ENCODE measurements around the gene PTPRK. TPM values are rescaled to one million over a fixed set of nuclear protein-coding genes. Genes with fewer than 3 reads are reported as not detected.

Gene PTPRK
- total and polyA plus RNA-seq, 7 donors, result 6.0 to 51.3 (median 46.7) TPM

DNA sequence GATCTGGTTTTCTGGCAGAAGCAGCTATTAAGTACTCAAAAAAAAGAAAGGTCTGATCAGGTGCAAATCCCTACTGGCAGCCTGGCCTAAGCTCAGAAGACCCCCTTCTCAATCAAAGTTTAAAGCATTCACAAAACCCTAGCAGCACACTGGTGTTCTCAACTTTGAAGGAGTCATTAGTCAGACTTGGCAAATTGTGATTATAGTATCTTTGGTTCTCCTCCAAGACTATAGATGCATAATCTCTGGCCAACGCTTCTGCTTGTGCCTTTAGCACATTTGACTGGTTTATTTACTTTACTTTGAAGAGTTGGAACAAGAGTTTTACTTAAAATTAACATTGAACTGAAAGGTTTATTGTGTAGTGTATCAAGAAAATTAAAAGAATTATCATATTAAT is 248.9 kb downstream of the PTPRK start:
- DNase-seq, result no peak
- H3K27me3 ChIP-seq, result no peaks in the 10 kb centered on the region
- no peaks in the 10 kb centered on the region for H3K36me3 ChIP-seq
- 47 to 69% methylated on average over 1 of the region's 1 CpG for WGBS, 2 donors
- H3K4me3 ChIP-seq, result no peak overlapping the region
- H3K9me3 ChIP-seq, result no peaks in the 10 kb centered on the region
- H3K4me1 ChIP-seq, result peaks cover 0 to 31% (median 16%) of the 10 kb centered on the region in 4 donors
- intact Hi-C loops (cut with DNase I), result no loop called here
- TF ChIP-seq POLR2A (IDR thresholded peaks at IDR 0.05), result no peak
- no peak for TF ChIP-seq POLR2AphosphoS5 (IDR thresholded peaks at IDR 0.05)
- TF ChIP-seq EP300 (IDR thresholded peaks at IDR 0.05), result no peak
- TF ChIP-seq, protein P1, sequence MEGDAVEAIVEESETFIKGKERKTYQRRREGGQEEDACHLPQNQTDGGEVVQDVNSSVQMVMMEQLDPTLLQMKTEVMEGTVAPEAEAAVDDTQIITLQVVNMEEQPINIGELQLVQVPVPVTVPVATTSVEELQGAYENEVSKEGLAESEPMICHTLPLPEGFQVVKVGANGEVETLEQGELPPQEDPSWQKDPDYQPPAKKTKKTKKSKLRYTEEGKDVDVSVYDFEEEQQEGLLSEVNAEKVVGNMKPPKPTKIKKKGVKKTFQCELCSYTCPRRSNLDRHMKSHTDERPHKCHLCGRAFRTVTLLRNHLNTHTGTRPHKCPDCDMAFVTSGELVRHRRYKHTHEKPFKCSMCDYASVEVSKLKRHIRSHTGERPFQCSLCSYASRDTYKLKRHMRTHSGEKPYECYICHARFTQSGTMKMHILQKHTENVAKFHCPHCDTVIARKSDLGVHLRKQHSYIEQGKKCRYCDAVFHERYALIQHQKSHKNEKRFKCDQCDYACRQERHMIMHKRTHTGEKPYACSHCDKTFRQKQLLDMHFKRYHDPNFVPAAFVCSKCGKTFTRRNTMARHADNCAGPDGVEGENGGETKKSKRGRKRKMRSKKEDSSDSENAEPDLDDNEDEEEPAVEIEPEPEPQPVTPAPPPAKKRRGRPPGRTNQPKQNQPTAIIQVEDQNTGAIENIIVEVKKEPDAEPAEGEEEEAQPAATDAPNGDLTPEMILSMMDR (IDR thresholded peaks at IDR 0.05), result no peak
- no peak overlapping the region for H3K27ac ChIP-seq

DNA sequence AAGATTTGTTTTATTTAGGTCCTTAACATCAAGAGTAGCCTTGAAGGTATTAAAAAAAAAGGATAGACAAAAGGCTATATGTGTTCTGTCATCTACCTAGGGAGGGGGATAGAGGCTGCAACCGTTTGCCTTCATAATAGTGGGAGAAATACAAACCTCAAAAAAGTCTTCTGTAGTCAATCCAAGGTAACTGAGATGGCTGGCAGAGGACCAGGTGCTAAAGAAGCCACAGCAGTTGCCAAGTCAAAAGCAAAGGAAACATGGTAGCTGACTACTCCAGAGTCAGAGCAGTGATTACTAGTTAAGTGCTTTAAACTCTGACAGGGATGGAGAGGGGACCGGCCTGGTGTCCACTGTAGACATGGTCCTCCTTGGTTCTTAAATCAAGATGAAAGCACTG is 249.4 kb downstream of the PTPRK start:
- H3K9me3 ChIP-seq, result no peaks in the 10 kb centered on the region
- H3K36me3 ChIP-seq, result no peaks in the 10 kb centered on the region
- DNase-seq, result no peak
- H3K27ac ChIP-seq, result no peak overlapping the region
- H3K27me3 ChIP-seq, result no peaks in the 10 kb centered on the region
- WGBS, 2 donors, result 81 to 90% methylated on average over 2 of the region's 2 CpGs
- intact Hi-C loops (cut with DNase I), result no loop called here
- H3K4me1 ChIP-seq, result peaks cover 0 to 26% (median 15%) of the 10 kb centered on the region in 4 donors
- no peak for TF ChIP-seq POLR2A (IDR thresholded peaks at IDR 0.05)
- TF ChIP-seq POLR2AphosphoS5 (IDR thresholded peaks at IDR 0.05), result no peak
- TF ChIP-seq EP300 (IDR thresholded peaks at IDR 0.05), result no peak
- TF ChIP-seq, protein P1 (IDR thresholded peaks at IDR 0.05), result no peak
- no peak overlapping the region for H3K4me3 ChIP-seq

DNA sequence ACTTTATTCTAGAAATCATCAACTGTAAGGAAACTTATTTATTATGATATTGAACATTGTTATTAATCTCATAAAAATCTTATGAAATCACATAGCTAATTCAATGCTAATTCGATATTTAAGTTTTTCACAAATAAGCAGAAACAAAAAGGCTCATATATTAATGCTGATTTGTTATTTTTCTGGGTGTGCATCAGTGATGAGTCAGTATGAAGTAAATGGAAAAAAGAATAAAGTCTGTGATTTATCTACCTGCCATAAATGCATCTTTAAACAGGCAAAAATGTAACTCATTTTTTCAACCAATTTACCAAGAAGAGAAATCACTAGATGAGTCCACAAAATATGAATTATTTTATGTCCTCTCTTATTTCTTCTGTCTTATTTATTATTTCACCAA is 253.5 kb downstream of the PTPRK start:
- Histone ChIP-seq H3K36me3 (no peaks in the 10 kb centered on the region), H3K9me3 (no peaks in the 10 kb centered on the region), H3K4me1 (peaks cover 0 to 14% (median 11%) of the 10 kb centered on the region in 4 donors), H3K4me3 (no peak overlapping the region), H3K27ac (no peak overlapping the region), H3K27me3 (no peaks in the 10 kb centered on the region)
- TF ChIP-seq EP300 (IDR thresholded peaks at IDR 0.05) (no peak), POLR2AphosphoS5 (IDR thresholded peaks at IDR 0.05) (no peak), POLR2A (IDR thresholded peaks at IDR 0.05) (no peak)
- DNase-seq, result no peak
- intact Hi-C loops (cut with DNase I), result no loop called here
- 94% methylated on average over 1 of the region's 1 CpG for WGBS, 2 donors

DNA sequence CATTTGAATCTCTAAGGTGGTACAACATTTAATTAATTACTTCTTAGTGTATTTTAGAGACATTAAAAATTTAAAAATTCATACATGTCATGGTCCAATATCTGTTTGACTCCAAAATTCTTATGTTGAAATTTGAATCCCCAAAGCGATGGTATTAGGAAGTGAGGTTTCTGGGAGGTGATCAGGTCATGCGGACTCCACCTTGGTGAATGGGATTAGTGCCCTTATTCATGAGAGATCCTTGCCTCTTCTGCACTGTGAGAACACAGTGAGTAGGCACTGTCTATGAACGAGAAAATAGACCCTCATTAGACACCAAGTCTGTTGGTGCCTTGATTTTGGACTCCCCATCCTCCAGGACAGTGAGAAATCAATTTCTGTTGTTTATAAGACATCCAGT is 254.7 kb downstream of the PTPRK start:
- Histone ChIP-seq H3K36me3 (no peaks in the 10 kb centered on the region), H3K27ac (no peak overlapping the region), H3K27me3 (no peaks in the 10 kb centered on the region), H3K9me3 (no peaks in the 10 kb centered on the region), H3K4me1 (peaks cover 0 to 7% (median 3%) of the 10 kb centered on the region in 4 donors), H3K4me3 (no peak overlapping the region)
- 91 to 94% methylated on average over 3 of the region's 3 CpGs for WGBS, 2 donors
- TF ChIP-seq EP300 (IDR thresholded peaks at IDR 0.05), result no peak
- no peak for DNase-seq
- intact Hi-C loops (cut with DNase I), result no loop called here

DNA sequence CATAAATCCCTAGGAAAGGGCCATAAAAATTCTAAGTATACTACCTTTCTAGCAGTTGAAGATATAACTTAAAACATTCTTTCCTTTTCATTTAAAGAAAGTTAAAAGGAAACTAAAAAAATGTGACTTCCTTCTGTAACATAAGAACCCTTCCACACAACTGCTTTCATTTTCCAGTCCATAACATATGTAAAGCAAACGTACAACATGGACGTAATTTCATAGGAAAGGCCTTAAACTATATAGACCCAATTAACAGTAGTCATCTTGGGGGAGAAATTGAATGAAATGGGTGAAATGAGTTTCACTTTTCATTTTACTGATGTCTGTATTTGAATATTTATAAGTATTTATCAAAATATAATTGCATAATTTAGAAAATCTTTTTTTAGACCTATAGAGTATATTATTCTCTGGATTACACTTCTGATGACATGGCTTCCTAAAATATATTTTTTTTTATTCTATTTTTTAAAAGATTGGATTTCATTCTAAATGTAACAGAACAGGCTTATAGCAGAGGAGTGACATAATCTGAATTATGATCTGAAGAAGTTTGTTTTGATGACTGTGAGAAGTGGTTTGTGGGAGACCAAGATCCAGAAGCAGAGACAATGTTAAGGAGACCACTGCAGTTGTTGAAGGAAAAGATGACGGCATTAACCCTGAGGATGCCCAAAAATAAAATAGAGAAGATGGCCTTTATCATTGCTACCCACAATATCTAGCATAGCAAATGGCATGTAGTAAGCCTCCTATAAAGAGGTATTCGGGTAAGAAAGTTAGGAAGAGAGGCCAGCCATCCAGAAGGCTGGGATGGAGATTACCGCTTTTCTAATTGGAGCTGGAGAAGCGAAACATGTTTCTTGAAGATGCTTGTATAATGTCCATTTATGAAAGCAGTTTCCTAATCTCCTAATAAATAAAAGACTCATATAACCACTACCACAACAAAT is 260.4 kb downstream of the PTPRK start:
- H3K4me3 ChIP-seq, result peak overlapping the region in 1 of 4 donors; percentile 5
- WGBS, 2 donors, result 70 to 73% methylated on average over 6 of the region's 6 CpGs
- TF ChIP-seq EP300 (IDR thresholded peaks at IDR 0.05), result no peak
- TF ChIP-seq POLR2AphosphoS5 (IDR thresholded peaks at IDR 0.05), result no peak
- TF ChIP-seq, protein P1 (IDR thresholded peaks at IDR 0.05), result no peak
- TF ChIP-seq POLR2A (IDR thresholded peaks at IDR 0.05), result no peak
- intact Hi-C loops (cut with DNase I), result no loop called here
- no peaks in the 10 kb centered on the region for H3K27me3 ChIP-seq
- DNase-seq, result no peak
- H3K9me3 ChIP-seq, result no peaks in the 10 kb centered on the region
- H3K4me1 ChIP-seq, result peaks cover 0 to 12% (median 2%) of the 10 kb centered on the region in 4 donors
- H3K36me3 ChIP-seq, result no peaks in the 10 kb centered on the region
- no peak overlapping the region for H3K27ac ChIP-seq

Data from sigmoid colon (tissue), 7 donors.